GM06990 (cell line): Measurements from ENCODE around the gene PML.
"Not testable (repeated sequence)": the region's sequence is repeated elsewhere in the genome, so short reads cannot be mapped to it uniquely, and the experiment has no call there.

Source experiments
- DNase-seq: peaks from one replicate; pipeline ENCODE4 v3.0.0-alpha.2; 2011; ENCODE audit not compliant: insufficient read length; ENCODE audit errors: extremely low read depth
- H3K27me3 ChIP-seq: replicated peaks from 2 replicates; pipeline ENCODE4 v1.6.0; 2011; ENCODE audit warnings: low read length; ENCODE audit not compliant: control insufficient read depth, insufficient read depth
- H3K36me3 ChIP-seq: 2 replicates; pipeline ENCODE4 v1.5.1; 2011; ENCODE audit warnings: low read length; ENCODE audit not compliant: control insufficient read depth, insufficient read depth
- H3K4me3 ChIP-seq: replicated peaks from 2 replicates; pipeline ENCODE4 v1.5.1; 2011; ENCODE audit warnings: low read depth, mild to moderate bottlenecking, control low read depth, low read length
- CTCF ChIP-seq: IDR thresholded peaks from 2 replicates; pipeline ENCODE4 v1.5.1; 2011; ENCODE audit warnings: low read length, control low read depth, mild to moderate bottlenecking, inconsistent platforms; ENCODE audit not compliant: insufficient read depth, poor library complexity, severe bottlenecking

PML gene

GRCh38 chr15:74046275-74046674 lies 51.8 kb downstream of the PML start:
- Histone ChIP-seq H3K4me3 (no peak overlapping the region), H3K36me3 (peaks cover 7% of the 10 kb centered on the region), H3K27me3 (no peaks in the 10 kb centered on the region)
- no peak for DNase-seq
- no peak for TF ChIP-seq CTCF

GRCh38 chr15:74050127-74050526 lies 55.6 kb downstream of the PML start:
- Histone ChIP-seq H3K36me3 (no peaks in the 10 kb centered on the region), H3K4me3 (no peak overlapping the region), H3K27me3 (no peaks in the 10 kb centered on the region)
- TF ChIP-seq CTCF, result no peak
- DNase-seq, result no peak

GRCh38 chr15:74050556-74051234 lies 56.2 kb downstream of the PML start:
- DNase-seq, result no peak
- Histone ChIP-seq H3K4me3 (no peak overlapping the region), H3K36me3 (no peaks in the 10 kb centered on the region), H3K27me3 (no peaks in the 10 kb centered on the region)
- no peak for TF ChIP-seq CTCF

DNA sequence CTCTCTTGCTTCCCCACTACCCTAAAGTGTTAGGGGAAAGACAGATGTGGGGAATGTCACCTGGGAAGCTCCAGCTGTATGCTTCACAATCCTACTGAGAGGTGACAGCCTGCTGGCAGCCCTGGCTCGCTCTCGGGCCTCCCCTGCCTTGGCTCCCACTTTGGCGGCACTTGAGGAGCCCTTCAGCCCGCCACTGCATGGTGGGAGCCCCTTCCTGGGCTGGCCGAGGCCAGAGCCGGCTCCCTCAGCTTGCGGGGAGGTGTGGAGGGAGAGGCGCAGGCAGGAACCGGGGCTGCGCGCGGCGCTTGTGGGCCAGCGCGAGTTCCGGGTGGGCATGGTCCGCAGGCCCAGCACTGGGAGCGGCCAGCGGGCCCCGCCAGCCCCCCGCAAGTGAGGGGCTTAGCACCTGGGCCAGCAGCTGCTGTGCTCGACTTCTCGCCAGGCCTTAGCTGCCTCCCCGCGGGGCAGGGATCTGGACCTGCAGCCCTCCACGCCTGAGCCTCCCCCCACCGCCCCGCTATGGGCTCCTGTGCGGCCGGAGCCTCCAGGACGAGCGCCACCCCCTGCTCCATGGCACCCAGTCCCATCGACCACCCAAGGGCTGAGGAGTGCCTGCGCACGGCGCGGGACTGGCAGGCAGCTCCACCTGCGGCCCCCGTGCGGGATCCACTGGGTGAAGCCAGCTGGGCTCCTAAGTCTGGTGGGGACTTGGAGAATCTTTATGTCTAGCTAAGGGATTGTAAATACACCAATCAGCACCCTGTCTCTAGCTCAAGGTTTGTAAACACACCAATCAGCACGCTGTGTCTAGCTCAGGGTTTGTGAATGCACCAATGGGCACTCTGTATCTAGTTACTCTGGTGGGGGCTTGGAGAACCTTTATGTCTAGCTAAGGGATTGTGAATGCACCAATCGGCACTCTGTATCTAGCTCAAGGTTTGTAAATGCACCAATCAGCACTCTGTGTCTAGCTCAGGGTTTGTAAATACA lies 58.0 kb downstream of the PML start:
- not testable (repeated sequence) for H3K4me3 ChIP-seq, H3K27me3 ChIP-seq, H3K36me3 ChIP-seq, DNase-seq

DNA sequence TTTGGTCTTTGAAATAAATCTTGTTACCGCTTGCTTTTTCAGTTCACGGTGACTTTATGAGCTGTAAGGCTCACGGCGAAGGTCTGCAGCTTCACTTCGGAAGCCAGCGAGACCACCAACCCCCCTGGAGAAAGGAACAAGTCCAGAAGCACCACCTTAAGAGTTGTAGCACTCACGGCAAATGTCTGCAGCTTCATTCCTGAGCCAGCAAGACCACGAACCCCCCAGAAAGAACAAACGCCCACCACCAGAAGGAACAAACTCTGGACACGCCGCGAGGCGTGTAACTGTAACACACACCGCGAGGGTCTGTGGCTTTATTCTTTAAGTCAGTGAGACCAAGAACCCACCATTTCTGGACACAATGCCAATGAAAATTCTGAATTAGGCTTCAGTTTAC lies 59.0 kb downstream of the PML start:
- TF ChIP-seq CTCF, result no peak
- Histone ChIP-seq H3K4me3 (no peak overlapping the region), H3K36me3 (no peaks in the 10 kb centered on the region), H3K27me3 (no peaks in the 10 kb centered on the region)
- DNase-seq, result no peak

DNA sequence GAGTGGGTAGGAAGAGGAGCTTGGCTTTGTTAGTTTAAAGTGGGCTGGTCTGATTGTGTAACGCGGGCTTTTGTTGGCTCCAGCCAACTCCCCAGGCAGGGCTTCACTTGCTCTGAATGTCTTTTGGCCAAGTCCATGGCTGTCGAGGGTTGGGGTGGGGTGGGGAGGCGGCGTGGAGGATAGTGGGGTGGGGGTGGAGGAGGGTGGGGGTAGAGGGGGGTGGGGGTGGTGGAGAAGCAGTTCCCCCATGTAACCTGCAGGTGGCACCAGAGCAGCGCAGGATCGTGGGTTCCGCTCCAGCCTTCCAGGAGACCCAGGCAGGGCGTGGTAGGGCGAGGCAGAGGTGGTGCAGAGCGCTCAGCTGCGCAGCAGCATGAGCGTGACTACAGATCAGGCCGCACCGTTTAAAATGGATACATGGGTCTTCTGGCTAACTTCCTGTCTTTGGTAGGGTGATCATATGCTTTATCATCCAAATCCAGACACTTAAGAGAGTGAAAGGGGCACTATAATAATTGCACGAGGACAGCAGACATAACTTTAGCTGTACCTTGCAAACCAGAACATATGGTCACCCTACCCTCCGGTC lies 59.5 kb downstream of the PML start:
- no peak overlapping the region for H3K4me3 ChIP-seq
- peak; percentile 70 for TF ChIP-seq CTCF
- no peaks in the 10 kb centered on the region for H3K36me3 ChIP-seq
- no peaks in the 10 kb centered on the region for H3K27me3 ChIP-seq
- peak; percentile 44 for DNase-seq
